OCI-LY3 (cell line): ENCODE data around the gene GP2.

ENCODE experiments used
- H2AFZ ChIP-seq: fragments of 200-600, 300-600 bp; shearing (Covaris generic); 2 replicates; pipeline ENCODE4 v1.6.0; 2014; ENCODE audit warnings: antibody characterized with exemption, low read depth, low read length
- H3K27ac ChIP-seq: fragments of 200-600, 300-600 bp; sonication (generic); 2 replicates; pipeline ENCODE4 v1.5.1; 2014; ENCODE audit warnings: mild to moderate bottlenecking, low read length, moderate library complexity, mixed read lengths
- H3K27me3 ChIP-seq: fragments of 200-600, 300-600 bp; sonication (generic); 2 replicates; pipeline ENCODE4 v1.6.1; 2014; ENCODE audit warnings: low read depth, low read length, mixed read lengths
- H3K36me3 ChIP-seq: fragments of 200-600, 300-600 bp; sonication (generic); replicated peaks from 2 replicates; pipeline ENCODE3; 2014; ENCODE audit warnings: low read depth, low read length, mixed read lengths
- H3K4me1 ChIP-seq: fragments of 300-600, 200-600 bp; sonication (generic); 2 replicates; pipeline ENCODE4 v1.6.1; 2014; ENCODE audit warnings: low read length, mixed read lengths
- H3K4me2 ChIP-seq: fragments of 200-600, 300-600 bp; sonication (generic); 2 replicates; pipeline ENCODE4 v1.6.1; 2014; ENCODE audit warnings: low read length, mixed read lengths
- H3K4me3 ChIP-seq: fragments of 300-600, 200-600 bp; sonication (generic); 2 replicates; pipeline ENCODE4 v1.5.1; 2014; ENCODE audit warnings: antibody characterized with exemption, mild to moderate bottlenecking, low read length, moderate library complexity
- H3K79me2 ChIP-seq: fragments of 300-600, 200-600 bp; shearing (Covaris generic); 2 replicates; pipeline ENCODE4 v1.6.1; 2014; ENCODE audit warnings: mild to moderate bottlenecking, low read length, mixed read lengths
- H3K9ac ChIP-seq: fragments of 300-600, 200-600 bp; shearing (Covaris generic); 2 replicates; pipeline ENCODE4 v1.6.0; 2014; ENCODE audit warnings: mild to moderate bottlenecking, low read length, moderate library complexity
- H3K9me3 ChIP-seq: fragments of 200-600, 300-600 bp; shearing (Covaris generic); 2 replicates; pipeline ENCODE4 v1.6.1; 2014; ENCODE audit warnings: low read length, mixed read lengths; ENCODE audit not compliant: insufficient read depth
- H4K20me1 ChIP-seq: fragments of 200-600, 300-600 bp; sonication (generic); 2 replicates; pipeline ENCODE4 v1.6.1; 2016; ENCODE audit warnings: low read length, mixed read lengths; ENCODE audit not compliant: insufficient read depth
- CTCF ChIP-seq: fragments of 200-600, 300-600 bp; sonication (generic); IDR thresholded peaks from 2 replicates; pipeline ENCODE4 v1.5.1; 2014; ENCODE audit warnings: antibody characterized with exemption, low read length, low read depth
- EZH2phosphoT487 ChIP-seq: fragments of 200-600 bp; shearing (Covaris generic); IDR thresholded peaks from 2 replicates; pipeline ENCODE4 v1.6.1; 2018; ENCODE audit warnings: antibody characterized with exemption, mixed run types, low read depth

GP2 gene

GRCh38 chr16:20318437-20318836 is 8.9 kb downstream of the GP2 start:
- Histone ChIP-seq H3K4me1 (no peaks in the 10 kb centered on the region), H3K9ac (no peak overlapping the region), H4K20me1 (no peaks in the 10 kb centered on the region), H3K4me2 (no peak overlapping the region), H3K36me3 (no peaks in the 10 kb centered on the region), H2AFZ (no peak overlapping the region), H3K4me3 (no peak overlapping the region), H3K79me2 (no peaks in the 10 kb centered on the region), H3K27ac (no peak overlapping the region), H3K27me3 (peaks cover 49% of the 10 kb centered on the region; the same call in 1 of the 2 replicates), H3K9me3 (no peaks in the 10 kb centered on the region)
- no peak for TF ChIP-seq EZH2phosphoT487
- TF ChIP-seq CTCF, result no peak

- Histone ChIP-seq H3K4me2 (no peak overlapping the region), H3K36me3 (no peaks in the 10 kb centered on the region), H3K4me1 (no peaks in the 10 kb centered on the region), H3K4me3 (no peak overlapping the region), H3K9me3 (no peaks in the 10 kb centered on the region), H3K9ac (no peak overlapping the region), H3K79me2 (no peaks in the 10 kb centered on the region), H3K27ac (no peak overlapping the region), H3K27me3 (peaks cover 48% of the 10 kb centered on the region; the same call in 1 of the 2 replicates), H4K20me1 (no peaks in the 10 kb centered on the region), H2AFZ (no peak overlapping the region)
- TF ChIP-seq EZH2phosphoT487 (no peak), CTCF (no peak)
Observed at GRCh38 chr16:20318006-20318405, 9.3 kb downstream of the GP2 start.

- H3K4me3 ChIP-seq, result no peak overlapping the region
- H3K4me2 ChIP-seq, result no peak overlapping the region
- H3K36me3 ChIP-seq, result no peaks in the 10 kb centered on the region
- no peaks in the 10 kb centered on the region for H3K4me1 ChIP-seq
- peaks cover 43% of the 10 kb centered on the region; the same call in 1 of the 2 replicates for H3K27me3 ChIP-seq
- no peaks in the 10 kb centered on the region for H3K9me3 ChIP-seq
- no peak overlapping the region for H2AFZ ChIP-seq
- no peak overlapping the region for H3K9ac ChIP-seq
- H3K27ac ChIP-seq, result no peak overlapping the region
- no peaks in the 10 kb centered on the region for H4K20me1 ChIP-seq
- no peak for TF ChIP-seq EZH2phosphoT487
- TF ChIP-seq CTCF, result no peak
- H3K79me2 ChIP-seq, result no peaks in the 10 kb centered on the region
Observed at GRCh38 chr16:20317117-20317516, 10.2 kb downstream of the GP2 start.

GRCh38 chr16:20316715-20317114 is 10.6 kb downstream of the GP2 start:
- H3K4me3 ChIP-seq, result no peak overlapping the region
- H3K79me2 ChIP-seq, result no peaks in the 10 kb centered on the region
- H3K27me3 ChIP-seq, result peaks cover 46% of the 10 kb centered on the region; the same call in 1 of the 2 replicates
- no peak overlapping the region for H3K9ac ChIP-seq
- H3K9me3 ChIP-seq, result no peaks in the 10 kb centered on the region
- no peak overlapping the region for H3K4me2 ChIP-seq
- H4K20me1 ChIP-seq, result no peaks in the 10 kb centered on the region
- no peaks in the 10 kb centered on the region for H3K4me1 ChIP-seq
- no peaks in the 10 kb centered on the region for H3K36me3 ChIP-seq
- TF ChIP-seq EZH2phosphoT487 (no peak), CTCF (no peak)
- H2AFZ ChIP-seq, result no peak overlapping the region
- H3K27ac ChIP-seq, result no peak overlapping the region
